Sigmoid colon (tissue), 7 donors: ENCODE data around the gene THAP4. TPM values are rescaled to one million over a fixed set of nuclear protein-coding genes. Genes with fewer than 3 reads are reported as not detected.

Source experiments
- DNase-seq: peaks from one replicate; pipeline ENCODE4 v3.0.0-alpha.2; 2019
- H3K27ac ChIP-seq, 4 donors: fragments of 200-600 bp; sonication (generic); one replicate each; pipeline ENCODE4 v1.5.1; 2016 to 2019; ENCODE audit warnings: mild to moderate bottlenecking in 1 of 4
- H3K27me3 ChIP-seq, 3 donors: fragments of 200-600 bp; sonication (generic); one replicate each; pipeline ENCODE4 v1.5.1; 2019; ENCODE audit warnings: mild to moderate bottlenecking in 1 of 3
- H3K36me3 ChIP-seq, 4 donors: fragments of 200-600 bp; sonication (generic); one replicate each; pipeline ENCODE4 v1.5.1; 2016 to 2019
- H3K4me1 ChIP-seq, 4 donors: fragments of 200-600 bp; sonication (generic); one replicate each; pipeline ENCODE4 v1.5.1; 2017 to 2019
- H3K4me3 ChIP-seq, 4 donors: fragments of 200-600 bp; sonication (generic); one replicate each; pipeline ENCODE4 v1.5.1; 2017 to 2019; ENCODE audit warnings: mild to moderate bottlenecking in 2 of 4, moderate library complexity in 1 of 4
- H3K9me3 ChIP-seq, 4 donors: fragments of 200-600 bp in 3 of 4; sonication (generic) in 3 of 4; one replicate each; pipeline versions ENCODE4 v1.5.1 to v1.6.1; 2013 to 2019
- EP300 ChIP-seq, 4 donors: sonication (generic); formaldehyde crosslinking; IDR thresholded peaks; one replicate each; pipeline ENCODE4 v1.6.1; 2017; ENCODE audit warnings: antibody characterized with exemption in 4 of 4
- POLR2A ChIP-seq, 2 donors: fragments of 450-650 bp; IDR thresholded peaks; one replicate each; pipeline ENCODE4 v1.6.1; 2016; ENCODE audit warnings: antibody characterized with exemption in 2 of 2, mild to moderate bottlenecking in 2 of 2, moderate library complexity in 2 of 2
- POLR2AphosphoS5 ChIP-seq, 4 donors: sonication (generic); formaldehyde crosslinking; IDR thresholded peaks; one replicate each; pipeline ENCODE4 v1.6.1; 2017; ENCODE audit warnings: antibody characterized with exemption in 4 of 4
- WGBS, 2 donors: extraction: QIAGEN DNeasy Blood & Tissue Kit; methylation state at CpG; one replicate each; pipeline ENCODE4 v1.1.7; 2013; 5-methylcytosine and 5-hydroxymethylcytosine counted together
- intact Hi-C: fragments of 100-400 bp; cut with DNase I; formaldehyde crosslinking; loops from one replicate; pipeline ENCODE4 v1.15.1; 2023
- polyA plus RNA-seq, 3 donors: library from polyadenylated mRNA; stranded (reverse); fragments of 200-250 nt; gene quantifications; one replicate each; pipeline ENCODE4 v1.2.3, GENCODE V29; 2013
- total RNA-seq, 4 donors: library from RNA; depleted of rRNA; stranded (reverse); fragments of >200 nt; gene quantifications; one replicate each; pipeline ENCODE4 v1.1.0, GENCODE V29; 2016
- TF ChIP-seq, protein P1 (sequence below), 4 experiments: fragments of 450-650 bp in 3 of 4; fragments of 200-600 bp in 1 of 4; IDR thresholded peaks; one replicate each; pipeline ENCODE4 v1.5.1; 2016 to 2019; ENCODE audit warnings: antibody characterized with exemption in 4 of 4, mild to moderate bottlenecking in 3 of 4, moderate library complexity in 2 of 4
- donor health status: healthy with polysubstance abuse.
- donor health status: Bipolar disorder and iron deficiency.
- donor health status: healthy.

Gene THAP4
- total and polyA plus RNA-seq, 7 donors, result 28.9 to 112 (median 44.7) TPM

DNA sequence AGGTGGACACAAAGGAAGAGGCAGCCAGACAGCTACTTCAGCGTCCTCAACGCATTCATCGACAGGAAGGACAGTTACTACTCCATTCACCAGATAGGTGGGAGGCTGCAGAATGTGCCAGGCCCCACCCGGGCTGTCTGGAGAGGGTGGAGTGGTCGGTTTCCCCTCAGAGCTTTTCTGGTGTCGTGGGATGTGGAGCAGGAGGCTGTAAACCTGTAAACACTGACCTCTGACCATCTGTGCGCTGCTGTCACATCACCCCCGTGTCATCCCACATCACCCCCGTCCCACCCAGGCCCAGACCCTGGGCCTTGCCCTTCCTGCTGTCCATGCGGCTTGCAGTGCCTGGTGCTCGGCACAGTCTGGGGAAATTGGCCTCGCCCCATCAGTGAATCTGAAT lies 17.6 kb upstream of the THAP4 start:
- DNase-seq, result no peak
- H3K4me1 ChIP-seq, result peaks cover 0 to 11% (median 4%) of the 10 kb centered on the region in 4 donors
- no peak overlapping the region for H3K4me3 ChIP-seq
- no peaks in the 10 kb centered on the region for H3K9me3 ChIP-seq
- no peak overlapping the region for H3K27ac ChIP-seq
- peaks cover 16 to 78% (median 32%) of the 10 kb centered on the region in 4 donors for H3K36me3 ChIP-seq
- TF ChIP-seq POLR2A (IDR thresholded peaks at IDR 0.05) (no peak), EP300 (IDR thresholded peaks at IDR 0.05) (no peak), POLR2AphosphoS5 (IDR thresholded peaks at IDR 0.05) (no peak)
- TF ChIP-seq, protein P1, sequence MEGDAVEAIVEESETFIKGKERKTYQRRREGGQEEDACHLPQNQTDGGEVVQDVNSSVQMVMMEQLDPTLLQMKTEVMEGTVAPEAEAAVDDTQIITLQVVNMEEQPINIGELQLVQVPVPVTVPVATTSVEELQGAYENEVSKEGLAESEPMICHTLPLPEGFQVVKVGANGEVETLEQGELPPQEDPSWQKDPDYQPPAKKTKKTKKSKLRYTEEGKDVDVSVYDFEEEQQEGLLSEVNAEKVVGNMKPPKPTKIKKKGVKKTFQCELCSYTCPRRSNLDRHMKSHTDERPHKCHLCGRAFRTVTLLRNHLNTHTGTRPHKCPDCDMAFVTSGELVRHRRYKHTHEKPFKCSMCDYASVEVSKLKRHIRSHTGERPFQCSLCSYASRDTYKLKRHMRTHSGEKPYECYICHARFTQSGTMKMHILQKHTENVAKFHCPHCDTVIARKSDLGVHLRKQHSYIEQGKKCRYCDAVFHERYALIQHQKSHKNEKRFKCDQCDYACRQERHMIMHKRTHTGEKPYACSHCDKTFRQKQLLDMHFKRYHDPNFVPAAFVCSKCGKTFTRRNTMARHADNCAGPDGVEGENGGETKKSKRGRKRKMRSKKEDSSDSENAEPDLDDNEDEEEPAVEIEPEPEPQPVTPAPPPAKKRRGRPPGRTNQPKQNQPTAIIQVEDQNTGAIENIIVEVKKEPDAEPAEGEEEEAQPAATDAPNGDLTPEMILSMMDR (IDR thresholded peaks at IDR 0.05), result no peak
- intact Hi-C loops, result no loop called here
- H3K27me3 ChIP-seq, result no peaks in the 10 kb centered on the region
- WGBS, 2 donors, result 92 to 93% methylated on average over 12 of the region's 12 CpGs

DNA sequence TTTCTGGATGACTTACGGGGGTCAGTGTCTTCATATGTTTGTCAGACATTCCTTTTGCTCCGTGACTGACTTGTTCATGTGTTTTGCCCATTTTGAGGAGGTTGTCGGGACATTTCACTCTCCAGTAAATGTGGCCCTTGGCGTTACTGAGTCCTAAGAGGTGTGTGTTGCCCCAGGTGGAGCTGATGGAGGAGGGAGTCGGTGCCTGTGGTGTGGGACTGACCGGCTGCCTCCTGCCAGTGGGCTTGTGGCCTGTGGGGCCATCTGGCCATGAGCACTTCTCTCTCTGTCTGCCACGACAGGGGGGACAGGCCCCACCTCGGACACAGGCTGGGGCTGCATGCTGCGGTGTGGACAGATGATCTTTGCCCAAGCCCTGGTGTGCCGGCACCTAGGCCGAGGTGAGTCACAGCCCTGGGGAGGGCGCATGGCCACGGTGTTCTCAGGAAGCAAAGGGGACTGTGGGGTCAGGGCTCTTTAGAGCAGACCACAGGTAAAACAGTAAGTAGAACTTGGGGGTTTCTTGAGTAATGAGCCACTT lies 16.3 kb upstream of the THAP4 start:
- 96% methylated on average over 13 of the region's 13 CpGs for WGBS, 2 donors
- peaks cover 0 to 18% (median 13%) of the 10 kb centered on the region in 4 donors for H3K4me1 ChIP-seq
- H3K36me3 ChIP-seq, result peaks cover 16 to 67% (median 30%) of the 10 kb centered on the region in 4 donors
- no peak overlapping the region for H3K4me3 ChIP-seq
- H3K9me3 ChIP-seq, result no peaks in the 10 kb centered on the region
- intact Hi-C loops, result no loop called here
- no peak overlapping the region for H3K27ac ChIP-seq
- H3K27me3 ChIP-seq, result no peaks in the 10 kb centered on the region
- DNase-seq, result no peak
- TF ChIP-seq, protein P1 (IDR thresholded peaks at IDR 0.05), result no peak
- TF ChIP-seq POLR2AphosphoS5 (IDR thresholded peaks at IDR 0.05), result no peak
- no peak for TF ChIP-seq EP300 (IDR thresholded peaks at IDR 0.05)
- no peak for TF ChIP-seq POLR2A (IDR thresholded peaks at IDR 0.05)

DNA sequence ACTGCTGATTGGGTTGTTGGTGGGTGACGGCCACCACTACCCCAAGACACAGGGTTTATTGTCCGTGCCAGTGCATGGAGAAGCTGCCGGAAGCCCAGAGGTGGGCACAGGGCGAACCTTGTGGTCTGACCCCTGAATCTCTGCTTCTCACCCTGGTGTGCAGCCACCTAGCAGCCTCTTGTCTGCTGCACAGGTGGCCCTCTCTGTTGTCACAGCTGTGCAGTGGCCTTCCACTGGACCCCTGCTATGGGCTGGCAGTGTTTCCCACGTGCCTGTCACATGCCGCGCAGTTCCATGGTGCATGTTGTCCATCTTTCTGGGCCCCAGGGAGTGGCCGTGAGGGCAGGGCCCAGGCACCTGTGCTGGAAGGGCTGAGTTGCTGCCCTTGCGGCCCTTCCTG lies 15.8 kb upstream of the THAP4 start:
- no peak for DNase-seq
- Histone ChIP-seq H3K4me3 (no peak overlapping the region), H3K36me3 (peaks cover 16 to 61% (median 30%) of the 10 kb centered on the region in 4 donors), H3K27ac (no peak overlapping the region), H3K27me3 (no peaks in the 10 kb centered on the region), H3K9me3 (no peaks in the 10 kb centered on the region), H3K4me1 (peaks cover 0 to 24% (median 19%) of the 10 kb centered on the region in 4 donors)
- intact Hi-C loops, result no loop called here
- WGBS, 2 donors, result 96 to 98% methylated on average over 9 of the region's 9 CpGs
- TF ChIP-seq POLR2AphosphoS5 (IDR thresholded peaks at IDR 0.05) (no peak), POLR2A (IDR thresholded peaks at IDR 0.05) (no peak), EP300 (IDR thresholded peaks at IDR 0.05) (no peak)
- TF ChIP-seq, protein P1 (IDR thresholded peaks at IDR 0.05), result no peak

DNA sequence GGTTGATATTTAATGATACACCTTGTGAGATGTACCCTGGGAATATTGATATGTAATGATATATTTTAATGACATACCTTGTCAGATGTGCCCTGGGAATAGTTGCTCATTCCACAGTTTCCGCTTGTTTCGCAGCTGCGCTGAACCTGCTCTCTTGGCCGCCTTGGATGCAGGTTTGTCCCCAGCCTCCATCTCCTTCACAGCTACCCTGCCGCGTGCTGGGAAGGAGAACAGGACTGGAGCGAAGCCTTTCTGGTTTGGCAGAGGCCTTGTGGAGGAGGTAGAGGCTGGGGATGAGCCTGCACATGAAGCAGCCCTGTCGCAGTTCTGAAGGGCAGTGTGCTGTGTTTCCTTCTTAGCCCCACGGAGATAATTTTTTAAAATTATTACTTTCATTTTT lies 15.2 kb upstream of the THAP4 start:
- intact Hi-C loops, result no loop called here
- no peak for DNase-seq
- Histone ChIP-seq H3K4me3 (no peak overlapping the region), H3K36me3 (peaks cover 16 to 55% (median 30%) of the 10 kb centered on the region in 4 donors), H3K4me1 (peaks cover 0 to 29% (median 24%) of the 10 kb centered on the region in 4 donors), H3K27ac (no peak overlapping the region), H3K27me3 (no peaks in the 10 kb centered on the region), H3K9me3 (no peaks in the 10 kb centered on the region)
- WGBS, 2 donors, result 96 to 98% methylated on average over 9 of the region's 9 CpGs
- TF ChIP-seq POLR2A (IDR thresholded peaks at IDR 0.05), result no peak
- no peak for TF ChIP-seq POLR2AphosphoS5 (IDR thresholded peaks at IDR 0.05)
- TF ChIP-seq EP300 (IDR thresholded peaks at IDR 0.05), result no peak
- TF ChIP-seq, protein P1 (IDR thresholded peaks at IDR 0.05), result no peak

DNA sequence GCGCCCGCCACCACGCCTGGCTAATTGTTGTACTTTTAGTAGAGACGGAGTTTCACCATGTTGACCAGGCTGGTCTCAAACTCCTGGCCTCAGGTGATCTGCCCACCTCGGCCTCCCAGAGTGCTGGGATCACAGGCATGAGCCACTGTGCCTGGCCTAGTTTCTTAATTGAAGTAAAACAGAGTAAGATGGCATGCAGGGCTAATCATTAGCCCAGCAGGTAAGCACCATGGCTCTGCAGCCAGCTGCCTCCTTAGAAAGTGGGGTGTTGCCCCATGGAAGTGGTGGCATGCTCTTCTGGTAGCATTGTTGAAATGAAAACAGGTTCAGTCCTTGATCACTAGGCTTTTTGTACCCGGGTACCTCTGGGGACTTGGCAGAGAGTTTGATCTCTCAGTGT lies 13.0 kb upstream of the THAP4 start:
- peak overlapping the region in 1 of 4 donors; percentile 29 for H3K27ac ChIP-seq
- intact Hi-C loops, result no loop called here
- TF ChIP-seq EP300 (IDR thresholded peaks at IDR 0.05) (no peak), POLR2A (IDR thresholded peaks at IDR 0.05) (no peak), POLR2AphosphoS5 (IDR thresholded peaks at IDR 0.05) (no peak)
- TF ChIP-seq, protein P1 (IDR thresholded peaks at IDR 0.05), result no peak
- H3K4me3 ChIP-seq, result no peak overlapping the region
- no peak for DNase-seq
- peaks cover 0 to 50% (median 38%) of the 10 kb centered on the region in 4 donors for H3K4me1 ChIP-seq
- H3K36me3 ChIP-seq, result peaks cover 7 to 33% (median 14%) of the 10 kb centered on the region in 4 donors
- no peaks in the 10 kb centered on the region for H3K9me3 ChIP-seq
- WGBS, 2 donors, result 66 to 88% methylated on average over 6 of the region's 6 CpGs
- no peaks in the 10 kb centered on the region for H3K27me3 ChIP-seq
